ENCODE measurements around the gene KCNK15.

DNA sequence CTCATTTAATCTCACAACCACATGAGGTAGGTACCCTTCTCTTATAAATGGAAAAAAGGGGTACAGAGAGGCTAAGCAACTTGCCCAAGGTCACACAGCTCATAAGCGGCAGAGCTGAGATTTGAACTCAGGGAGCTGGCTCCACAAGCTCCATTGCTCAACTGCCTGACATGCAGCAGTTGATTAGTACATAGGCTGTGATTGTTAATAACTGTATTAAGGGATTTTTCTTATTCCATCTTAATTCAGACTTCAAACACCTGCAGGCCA, 23.9 kb upstream of the KCNK15 start:
- TF ChIP-seq POLR2A (IDR thresholded peaks at IDR 0.05): no peak
- TF ChIP-seq, protein P1, sequence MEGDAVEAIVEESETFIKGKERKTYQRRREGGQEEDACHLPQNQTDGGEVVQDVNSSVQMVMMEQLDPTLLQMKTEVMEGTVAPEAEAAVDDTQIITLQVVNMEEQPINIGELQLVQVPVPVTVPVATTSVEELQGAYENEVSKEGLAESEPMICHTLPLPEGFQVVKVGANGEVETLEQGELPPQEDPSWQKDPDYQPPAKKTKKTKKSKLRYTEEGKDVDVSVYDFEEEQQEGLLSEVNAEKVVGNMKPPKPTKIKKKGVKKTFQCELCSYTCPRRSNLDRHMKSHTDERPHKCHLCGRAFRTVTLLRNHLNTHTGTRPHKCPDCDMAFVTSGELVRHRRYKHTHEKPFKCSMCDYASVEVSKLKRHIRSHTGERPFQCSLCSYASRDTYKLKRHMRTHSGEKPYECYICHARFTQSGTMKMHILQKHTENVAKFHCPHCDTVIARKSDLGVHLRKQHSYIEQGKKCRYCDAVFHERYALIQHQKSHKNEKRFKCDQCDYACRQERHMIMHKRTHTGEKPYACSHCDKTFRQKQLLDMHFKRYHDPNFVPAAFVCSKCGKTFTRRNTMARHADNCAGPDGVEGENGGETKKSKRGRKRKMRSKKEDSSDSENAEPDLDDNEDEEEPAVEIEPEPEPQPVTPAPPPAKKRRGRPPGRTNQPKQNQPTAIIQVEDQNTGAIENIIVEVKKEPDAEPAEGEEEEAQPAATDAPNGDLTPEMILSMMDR (IDR thresholded peaks at IDR 0.05): no peak
